Lung (tissue), 12 donors: ENCODE data around the gene GFOD2. TPM values are rescaled to one million over a fixed set of nuclear protein-coding genes. Genes with fewer than 3 reads are reported as not detected.

Experiments used
- ATAC-seq: fragments of 200-7000 bp; cut with Tn5 transposase; one replicate; pipeline ENCODE4 v1.9.1; 2020; ENCODE audit warnings: moderate number of reproducible peaks; ENCODE audit not compliant: insufficient read depth, low FRiP score
- DNase-seq, 3 donors: peaks; one replicate each; pipeline ENCODE4 v3.0.0-alpha.2; 2013 to 2017
- H3K27ac ChIP-seq, 2 donors: one replicate each; pipeline ENCODE4 v1.5.1; 2013; ENCODE audit warnings: mild to moderate bottlenecking in 2 of 2, moderate library complexity in 2 of 2, control low read depth in 1 of 2, inconsistent platforms in 1 of 2, low read depth in 1 of 2, low read length in 1 of 2
- H3K27me3 ChIP-seq, 3 donors: one replicate each; pipeline ENCODE4 v1.5.1; 2013; ENCODE audit warnings: low read length in 2 of 3; ENCODE audit not compliant: control insufficient read depth in 3 of 3, insufficient read depth in 3 of 3
- H3K36me3 ChIP-seq, 4 donors: one replicate each; pipeline ENCODE4 v1.5.1; 2013; ENCODE audit warnings: low read length in 4 of 4, mild to moderate bottlenecking in 1 of 4, moderate library complexity in 1 of 4; ENCODE audit not compliant: control insufficient read depth in 4 of 4, insufficient read depth in 4 of 4
- H3K4me1 ChIP-seq, 5 donors: one replicate each; pipeline ENCODE4 v1.5.1; 2013; ENCODE audit warnings: low read length in 5 of 5, mild to moderate bottlenecking in 2 of 5, moderate library complexity in 1 of 5; ENCODE audit not compliant: control insufficient read depth in 5 of 5, insufficient read depth in 5 of 5
- H3K4me3 ChIP-seq: one replicate; pipeline ENCODE4 v1.5.1; 2013; ENCODE audit warnings: mild to moderate bottlenecking, control low read depth, moderate library complexity
- H3K9ac ChIP-seq, 2 donors: one replicate each; pipeline ENCODE4 v1.5.1; 2013; ENCODE audit warnings: low read length in 2 of 2, control low read depth in 1 of 2; ENCODE audit not compliant: insufficient read depth in 1 of 2
- H3K9me3 ChIP-seq, 4 donors: one replicate each; pipeline ENCODE4 v1.5.1; 2013; ENCODE audit warnings: low read length in 3 of 4, mild to moderate bottlenecking in 1 of 4, moderate library complexity in 1 of 4; ENCODE audit not compliant: control insufficient read depth in 4 of 4, insufficient read depth in 3 of 4
- CTCF ChIP-seq: IDR thresholded peaks from 2 replicates; pipeline ENCODE4 v1.5.1; 2012; ENCODE audit warnings: mild to moderate bottlenecking; ENCODE audit errors: control extremely low read depth, extremely low read depth
- WGBS, 2 donors: extraction: QIAGEN DNeasy Blood & Tissue Kit; methylation state at CpG; one replicate each; pipeline ENCODE4 v1.1.7; 2013; 5-methylcytosine and 5-hydroxymethylcytosine counted together
- polyA plus RNA-seq, 2 donors: library from polyadenylated mRNA; stranded (reverse); fragments of 200-250 nt; gene quantifications; one replicate each; pipeline ENCODE4 v1.2.1, GENCODE V29; 2013
- total RNA-seq, 2 donors: library from RNA; depleted of rRNA in 1 of 2; stranded (reverse); fragments of >200 nt in 1 of 2; gene quantifications; one replicate each; pipeline ENCODE4 v1.2.1, GENCODE V29; 2014 to 2021
- donor health status: control.
- donor health status: control.
- donor health status: Bipolar disorder and iron deficiency.
- donor health status: healthy.
- donor health status: DM: yes; HTN: yes; CAD: no.

GFOD2 gene
- total and polyA plus RNA-seq, 4 donors, result 10.1 to 26.3 (median 16.1) TPM

- H3K36me3 ChIP-seq, result no peaks in the 10 kb centered on the region
- no peak for TF ChIP-seq CTCF
- DNase-seq (no peak), ATAC-seq (no peak)
- no peaks in the 10 kb centered on the region for H3K9me3 ChIP-seq
- H3K27ac ChIP-seq, result no peak overlapping the region
- H3K9ac ChIP-seq, result no peak overlapping the region
- 95 to 97% methylated on average over 4 of the region's 4 CpGs for WGBS, 2 donors
- no peaks in the 10 kb centered on the region for H3K27me3 ChIP-seq
- H3K4me3 ChIP-seq, result no peak overlapping the region
- peaks cover 0 to 5% (median 0%) of the 10 kb centered on the region in 5 donors for H3K4me1 ChIP-seq
Measured at GRCh38 chr16:67707210-67707609, 11.9 kb downstream of the GFOD2 start.

- no peak for ATAC-seq
- WGBS, 2 donors, result 90% methylated on average over 5 of the region's 5 CpGs
- H3K27ac ChIP-seq, result no peak overlapping the region
Measured at GRCh38 chr16:67704110-67704509, 15.0 kb downstream of the GFOD2 start.

GRCh38 chr16:67703626-67704025, 15.5 kb downstream of the GFOD2 start:
- Histone ChIP-seq H3K36me3 (no peaks in the 10 kb centered on the region), H3K9ac (no peak overlapping the region), H3K27me3 (no peaks in the 10 kb centered on the region), H3K4me1 (peaks cover 0 to 5% (median 0%) of the 10 kb centered on the region in 5 donors), H3K27ac (no peak overlapping the region), H3K9me3 (no peaks in the 10 kb centered on the region), H3K4me3 (no peak overlapping the region)
- 71 to 78% methylated on average over 2 of the region's 2 CpGs for whole genome bisulfite sequencing, 2 donors
- DNase-seq, result no peak
- no peak for TF ChIP-seq CTCF
- no peak for ATAC-seq

More at GRCh38 chr16:67704110-67704509, 15.0 kb downstream of the GFOD2 start:
- H3K4me1 ChIP-seq, result peaks cover 0 to 5% (median 0%) of the 10 kb centered on the region in 5 donors
- no peak overlapping the region for H3K9ac ChIP-seq
- no peaks in the 10 kb centered on the region for H3K9me3 ChIP-seq
- H3K36me3 ChIP-seq, result no peaks in the 10 kb centered on the region
- TF ChIP-seq CTCF, result no peak
- DNase-seq, result no peak
- H3K27me3 ChIP-seq, result no peaks in the 10 kb centered on the region
- H3K4me3 ChIP-seq, result no peak overlapping the region

- Histone ChIP-seq H3K27ac (no peak overlapping the region), H3K9ac (no peak overlapping the region), H3K27me3 (no peaks in the 10 kb centered on the region), H3K9me3 (no peaks in the 10 kb centered on the region), H3K36me3 (peaks cover 0 to 8% (median 2%) of the 10 kb centered on the region in 4 donors), H3K4me3 (no peak overlapping the region), H3K4me1 (peaks cover 0 to 5% (median 0%) of the 10 kb centered on the region in 5 donors)
- WGBS, 2 donors, result 94 to 98% methylated on average over 4 of the region's 4 CpGs
- no peak for DNase-seq
- TF ChIP-seq CTCF, result no peak
- ATAC-seq, result no peak
Measured at GRCh38 chr16:67702130-67702529, 17.0 kb downstream of the GFOD2 start.
